H1 (cell line): Measurements from ENCODE around the gene KCTD2. TPM values are rescaled to one million over a fixed set of nuclear protein-coding genes. Genes with fewer than 3 reads are reported as not detected.

ENCODE experiments used
- CTCF ChIA-PET: fragments of 300-600 bp; sonication (Branson Sonifier 250); formaldehyde crosslinking; loops from one replicate; lab custom pipeline; 2021; ENCODE audit not compliant: partially characterized antibody; lab: Charles Lee
- POLR2A ChIA-PET: fragments of 300-600 bp; sonication (Branson Sonifier 250); formaldehyde crosslinking; loops from one replicate; lab custom pipeline; 2021; ENCODE audit warnings: inconsistent platforms; ENCODE audit not compliant: partially characterized antibody; lab: Charles Lee
- DNase-seq, 2 experiments: peaks; one replicate each; pipeline versions ENCODE4 v3.0.0 to v3.0.0-alpha.2; 2010 to 2022; ENCODE audit warnings: low spot score in 2 of 2, low read depth in 1 of 2, mixed read lengths in 1 of 2
- FAIRE-seq: peaks from 2 replicates; lab custom pipeline; 2011; peaks lifted over from hg19 to GRCh38; lab: Jason Lieb, UNC
- H2AFZ ChIP-seq: 2 replicates; pipeline ENCODE4 v1.8.1; 2012; ENCODE audit warnings: low read length, inconsistent platforms
- H2AK5ac ChIP-seq: 2 replicates; pipeline ENCODE4 v1.6.1; 2013; ENCODE audit warnings: low read depth, low read length
- H2BK120ac ChIP-seq: replicated peaks from 2 replicates; pipeline ENCODE3; 2013; ENCODE audit warnings: low read depth, low read length, inconsistent platforms
- H2BK12ac ChIP-seq: 2 replicates; pipeline ENCODE4 v1.6.1; 2013; ENCODE audit warnings: low read depth, low read length
- H2BK15ac ChIP-seq: 2 replicates; pipeline ENCODE4 v1.6.1; 2013; ENCODE audit warnings: low read length
- H2BK20ac ChIP-seq: 2 replicates; pipeline ENCODE4 v1.6.1; 2013; ENCODE audit warnings: low read length
- H2BK5ac ChIP-seq: 2 replicates; pipeline ENCODE4 v1.6.1; 2013; ENCODE audit warnings: low read depth, low read length
- H3K14ac ChIP-seq: 2 replicates; pipeline ENCODE4 v1.6.1; 2013; ENCODE audit warnings: inconsistent platforms; ENCODE audit not compliant: insufficient read length
- H3K18ac ChIP-seq: 2 replicates; pipeline ENCODE4 v1.6.1; 2013; ENCODE audit warnings: low read length; ENCODE audit errors: extremely low read depth
- H3K23ac ChIP-seq: 2 replicates; pipeline ENCODE4 v1.6.1; 2013; ENCODE audit warnings: inconsistent platforms; ENCODE audit not compliant: insufficient read length
- H3K23me2 ChIP-seq: 2 replicates; pipeline ENCODE4 v1.6.1; 2013; ENCODE audit warnings: low read depth, low read length
- H3K27ac ChIP-seq: 2 replicates; pipeline ENCODE4 v1.6.1; 2011; ENCODE audit warnings: low read depth, low read length, inconsistent platforms
- H3K27me3 ChIP-seq, 4 experiments: replicated peaks in 1 of 4; 1 replicate in 1 of 4; 2 replicates in 3 of 4; pipeline versions ENCODE4 v1.6.1 to v1.8.1; 2011 to 2013; ENCODE audit warnings: low read length in 3 of 4, mild to moderate bottlenecking in 3 of 4, inconsistent platforms in 2 of 4, mixed read lengths in 2 of 4, moderate library complexity in 1 of 4; ENCODE audit not compliant: control insufficient read depth in 3 of 4, insufficient read depth in 3 of 4; ENCODE audit errors: extremely low read depth in 1 of 4
- H3K36me3 ChIP-seq, 4 experiments: 2 replicates each; pipeline versions ENCODE4 v1.6.1 to v1.8.1; 2011 to 2013; ENCODE audit warnings: mild to moderate bottlenecking in 4 of 4, low read length in 3 of 4, moderate library complexity in 2 of 4, control low read depth in 1 of 4, inconsistent platforms in 1 of 4; ENCODE audit not compliant: insufficient read depth in 4 of 4, control insufficient read depth in 2 of 4
- H3K4ac ChIP-seq: replicated peaks from 2 replicates; pipeline ENCODE3; 2013; ENCODE audit warnings: low read length, low read depth, mixed read lengths, inconsistent platforms; ENCODE audit not compliant: insufficient read length
- H3K4me1 ChIP-seq, 4 experiments: replicated peaks in 1 of 4; 1 replicate in 1 of 4; 2 replicates in 3 of 4; pipeline versions ENCODE4 v1.6.1 to v1.8.1; 2011 to 2013; ENCODE audit warnings: low read length in 3 of 4, inconsistent platforms in 2 of 4, mixed read lengths in 1 of 4; ENCODE audit not compliant: insufficient read depth in 4 of 4, control insufficient read depth in 3 of 4
- H3K4me2 ChIP-seq, 2 experiments: 2 replicates each; pipeline versions ENCODE4 v1.6.1 to v1.8.1; 2011 to 2013; ENCODE audit warnings: low read depth in 2 of 2, low read length in 2 of 2, control low read depth in 1 of 2, inconsistent platforms in 1 of 2, mild to moderate bottlenecking in 1 of 2; ENCODE audit not compliant: insufficient read depth in 1 of 2
- H3K4me3 ChIP-seq, 4 experiments: fragments of 200-600, 300-600 bp in 1 of 4; sonication (generic), shearing (Covaris generic), sonication (Bioruptor Twin) in 1 of 4; 2 replicates each; pipeline versions ENCODE4 v1.5.1 to v1.8.1; 2011 to 2016; ENCODE audit warnings: low read length in 4 of 4, low read depth in 3 of 4, control low read depth in 2 of 4, inconsistent platforms in 2 of 4, mild to moderate bottlenecking in 2 of 4, mixed read lengths in 1 of 4, moderate library complexity in 1 of 4; ENCODE audit not compliant: insufficient read depth in 2 of 4; ENCODE audit errors: extremely low read depth in 1 of 4
- H3K56ac ChIP-seq: replicated peaks from 2 replicates; pipeline ENCODE3; 2013; ENCODE audit warnings: low read depth, mild to moderate bottlenecking, mixed read lengths, low read length, inconsistent platforms; ENCODE audit not compliant: insufficient read length
- H3K79me1 ChIP-seq: 2 replicates; pipeline ENCODE4 v1.6.1; 2013; ENCODE audit warnings: low read depth, low read length, control low read depth
- H3K79me2 ChIP-seq, 2 experiments: 2 replicates each; pipeline versions ENCODE4 v1.6.1 to v1.8.1; 2012 to 2013; ENCODE audit warnings: low read length in 2 of 2, mild to moderate bottlenecking in 2 of 2, inconsistent platforms in 1 of 2; ENCODE audit not compliant: insufficient read depth in 2 of 2, control insufficient read depth in 1 of 2
- H3K9ac ChIP-seq, 4 experiments: replicated peaks in 1 of 4; 1 replicate in 1 of 4; 2 replicates in 3 of 4; pipeline versions ENCODE4 v1.6.1 to v1.8.1; 2011 to 2013; ENCODE audit warnings: low read depth in 3 of 4, low read length in 3 of 4, control low read depth in 2 of 4, mild to moderate bottlenecking in 2 of 4, moderate library complexity in 2 of 4, inconsistent platforms in 1 of 4; ENCODE audit errors: extremely low read depth in 1 of 4
- H3K9me3 ChIP-seq, 2 experiments: 2 replicates each; pipeline versions ENCODE4 v1.6.1 to v1.8.1; 2012 to 2013; ENCODE audit warnings: mild to moderate bottlenecking in 2 of 2, moderate library complexity in 2 of 2, control low read depth in 1 of 2, inconsistent platforms in 1 of 2, low read depth in 1 of 2, low read length in 1 of 2, mixed read lengths in 1 of 2; ENCODE audit not compliant: insufficient read depth in 2 of 2
- H4K20me1 ChIP-seq, 2 experiments: replicated peaks in 1 of 2; 2 replicates each; pipeline versions ENCODE3 to v1.8.1; 2011 to 2013; ENCODE audit warnings: inconsistent platforms in 2 of 2, low read length in 2 of 2, mild to moderate bottlenecking in 1 of 2; ENCODE audit not compliant: insufficient read depth in 2 of 2, control insufficient read depth in 1 of 2
- H4K5ac ChIP-seq: 2 replicates; pipeline ENCODE4 v1.6.1; 2013; ENCODE audit warnings: low read length, low read depth, mixed read lengths, inconsistent platforms; ENCODE audit not compliant: insufficient read length
- H4K8ac ChIP-seq: 2 replicates; pipeline ENCODE4 v1.8.0; 2013; ENCODE audit warnings: mild to moderate bottlenecking, moderate library complexity, low read length, inconsistent platforms; ENCODE audit not compliant: insufficient read depth; ENCODE audit errors: extremely low read depth
- H4K91ac ChIP-seq: replicated peaks from 2 replicates; pipeline ENCODE3; 2013; ENCODE audit warnings: low read length, mixed read lengths, inconsistent platforms; ENCODE audit not compliant: insufficient read length
- TAF1 ChIP-seq: IDR thresholded peaks from 2 replicates; pipeline ENCODE4 v1.6.1; 2011; ENCODE audit warnings: mild to moderate bottlenecking, low read depth, low read length
- TEAD4 ChIP-seq: IDR thresholded peaks from 2 replicates; pipeline ENCODE4 v1.6.1; 2012; ENCODE audit warnings: low read depth, low read length, inconsistent platforms, mixed read lengths
- USF2 ChIP-seq: IDR thresholded peaks from 2 replicates; pipeline ENCODE4 v1.6.1; 2011; ENCODE audit warnings: low read length, improper control_type of control experiment
- WGBS, 2 experiments: shearing (Covaris generic) in 1 of 2; methylation state at CpG; one replicate each; pipeline versions ENCODE4 v1.1.6 to v1.1.7; 2013 to 2015; ENCODE audit warnings: low lambda C conversion rate in 2 of 2, mixed read lengths in 2 of 2, inconsistent platforms in 1 of 2, low coverage in 1 of 2, missing lambda C conversion rate in 1 of 2; ENCODE audit not compliant: insufficient replicate concordance in 2 of 2, insufficient coverage in 1 of 2, insufficient read length in 1 of 2; ENCODE audit errors: extremely low coverage in 1 of 2, missing lambda C conversion rate in 1 of 2; 5-methylcytosine and 5-hydroxymethylcytosine counted together
- polyA plus RNA-seq, 7 experiments: library from polyadenylated mRNA; depleted of rRNA in 3 of 7; stranded (reverse) in 5 of 7; unstranded in 2 of 7; fragments of >200 nt in 5 of 7; fragments of 200-250 nt in 2 of 7; gene quantifications; 1 replicate in 5 of 7; 2 replicates in 1 of 7; 4 replicates in 1 of 7; pipeline versions ENCODE4 v1.2.1 to v1.2.3, GENCODE V29; 2011 to 2013; ENCODE audit warnings: missing spikeins in 2 of 7, mixed read lengths in 2 of 7
- total RNA-seq: library from RNA; stranded (reverse); fragmentation: NEBNext Ultra II Directional; extraction: Animal tissue kit (Norgen Biotek cat#: 25700); gene quantifications from 2 replicates; pipeline ENCODE4 v1.2.1, GENCODE V29; 2021

Gene KCTD2
- total and polyA plus RNA-seq, 2 of the 8 experiments (the other 6 are each of a cell fraction or from before 2014, with no cell fraction given) = 33.7 to 36.8 TPM

- FAIRE-seq = no peak
- H3K14ac ChIP-seq = no peak overlapping the region
- TF ChIP-seq TAF1 (no peak), TEAD4 (no peak), USF2 (no peak)
- TF ChIP-seq, all 59 proteins: peak for 0
- Histone ChIP-seq H4K5ac (no peak overlapping the region), H4K91ac (no peak overlapping the region), H2BK12ac (no peak overlapping the region), H2AK5ac (no peak overlapping the region), H3K23ac (no peak overlapping the region), H2BK15ac (no peak overlapping the region), H3K18ac (no peak overlapping the region), H3K4me2 (no peak overlapping the region), H3K27ac (no peak overlapping the region), H3K4ac (no peak overlapping the region), H2BK120ac (no peak overlapping the region), H3K23me2 (no peaks in the 10 kb centered on the region), H3K79me1 (no peaks in the 10 kb centered on the region; the same call in 1 of the 2 replicates), H3K9me3 (no peaks in the 10 kb centered on the region), H3K4me3 (no peak overlapping the region), H4K20me1 (peaks cover 0 to 3% of the 10 kb centered on the region in 2 experiments), H3K4me1 (no peaks in the 10 kb centered on the region), H4K8ac (no peak overlapping the region), H3K79me2 (peaks cover 0 to 5% of the 10 kb centered on the region in 2 experiments; a peak in 2 of 4 replicates), H2BK5ac (no peak overlapping the region; the same call in 1 of the 2 replicates), H2BK20ac (no peak overlapping the region), H3K27me3 (no peaks in the 10 kb centered on the region), H2AFZ (no peak overlapping the region), H3K36me3 (peaks cover 3 to 29% (median 16%) of the 10 kb centered on the region in 4 experiments; a peak in 7 of 8 replicates), H3K9ac (no peak overlapping the region), H3K56ac (no peak overlapping the region)
- 92% methylated on average over 5 of the region's 5 CpGs; no CpG with 5 or more reads in 1 of the 2 experiments for WGBS, 2 experiments
- ChIA-PET CTCF (interaction anchor here (0.6 to 1.7 kb wide), 11 partner anchors 11 to 1063 kb away, joined by 3 to 6 read pairs (median 4); partner anchors contain the start of genes CDR2L and NT5C), POLR2A (interaction anchor here (0.6 to 0.7 kb wide), 3 partner anchors 82 to 251 kb away, joined by 3 to 5 read pairs (median 4); no protein-coding TSS in a partner anchor)
- DNase-seq = no peak
Observed at GRCh38 chr17:75019146-75019545, 27.9 kb upstream of the KCTD2 start.
